GM18867 (cell line): ENCODE data around the gene BTK.

Experiments used
- ATAC-seq: cut with Tn5 transposase; IDR thresholded peaks from one replicate; pipeline ENCODE4 v1.9.1; 2021; ENCODE audit warnings: mild to moderate bottlenecking, moderate library complexity; ENCODE audit not compliant: unreplicated experiment

Gene BTK

DNA sequence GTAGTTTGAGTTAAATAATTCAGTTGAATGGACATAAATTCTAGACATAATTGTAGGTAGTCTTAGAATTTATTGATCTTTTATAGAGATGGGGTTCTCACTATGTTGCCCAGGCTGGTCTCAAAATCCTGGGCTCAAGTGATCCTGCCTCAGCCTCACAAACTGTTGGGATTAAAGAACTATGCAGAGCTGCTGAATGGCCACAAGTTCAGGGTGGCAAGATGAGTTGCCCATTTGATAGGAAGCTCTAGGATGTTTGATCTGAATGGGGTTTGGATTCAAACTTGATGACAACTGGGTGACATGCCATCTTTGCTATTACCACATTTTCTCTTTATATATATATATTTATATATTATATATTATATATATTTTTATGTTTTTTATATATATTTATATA, 8.4 kb upstream of the BTK start:
- no peak for ATAC-seq

- no peak for ATAC-seq
Observed at GRCh38 chrX:101393530-101394305, 7.7 kb upstream of the BTK start.

DNA sequence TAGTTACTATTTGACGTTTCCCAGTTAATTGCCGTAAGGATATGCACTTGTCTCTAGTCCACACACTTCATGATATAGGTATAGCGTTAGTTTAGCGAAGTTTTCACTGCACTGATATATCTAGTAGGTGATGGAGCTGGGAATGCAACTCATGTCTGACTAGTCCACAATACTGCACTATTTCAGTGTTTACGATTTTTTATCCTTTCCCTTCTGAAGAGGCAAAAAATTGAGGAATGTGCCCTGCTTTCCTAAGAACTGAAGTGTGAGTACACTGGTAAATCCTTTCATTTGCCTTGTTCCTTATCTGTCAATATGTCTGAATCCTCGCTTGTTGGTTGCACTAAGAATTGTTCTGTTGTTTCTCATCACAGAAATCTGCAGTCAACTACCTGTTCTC, 5.8 kb upstream of the BTK start:
- ATAC-seq, result no peak

GRCh38 chrX:101390664-101391525, 4.9 kb upstream of the BTK start, which contains the start of gene RPL36A:
Gene RPL36A, plus strand, starts transcription at chrX:101391011. Its CDS starts 33 bp downstream, at chrX:101391044.
- peak; percentile 77 for ATAC-seq

- no peak for ATAC-seq
Observed at GRCh38 chrX:101388604-101389003, 2.6 kb upstream of the BTK start.

DNA sequence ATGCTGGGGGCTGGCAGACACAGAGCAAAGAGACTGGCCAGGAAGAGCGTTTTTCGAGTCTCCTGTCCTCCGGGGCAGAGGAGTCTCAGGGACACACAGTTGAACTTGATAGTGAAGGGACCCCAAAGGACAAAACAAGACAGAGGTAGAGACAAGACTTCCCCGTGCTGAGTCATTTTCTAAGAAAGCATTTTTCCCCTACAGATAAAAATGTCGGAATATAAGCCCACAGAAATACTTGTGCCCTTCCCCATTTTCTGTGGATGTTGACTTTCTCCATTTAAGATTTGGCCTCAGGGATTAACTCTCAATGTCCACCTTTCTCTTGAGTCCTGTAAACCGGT, 523 bp upstream of the BTK start:
- ATAC-seq, result no peak

DNA sequence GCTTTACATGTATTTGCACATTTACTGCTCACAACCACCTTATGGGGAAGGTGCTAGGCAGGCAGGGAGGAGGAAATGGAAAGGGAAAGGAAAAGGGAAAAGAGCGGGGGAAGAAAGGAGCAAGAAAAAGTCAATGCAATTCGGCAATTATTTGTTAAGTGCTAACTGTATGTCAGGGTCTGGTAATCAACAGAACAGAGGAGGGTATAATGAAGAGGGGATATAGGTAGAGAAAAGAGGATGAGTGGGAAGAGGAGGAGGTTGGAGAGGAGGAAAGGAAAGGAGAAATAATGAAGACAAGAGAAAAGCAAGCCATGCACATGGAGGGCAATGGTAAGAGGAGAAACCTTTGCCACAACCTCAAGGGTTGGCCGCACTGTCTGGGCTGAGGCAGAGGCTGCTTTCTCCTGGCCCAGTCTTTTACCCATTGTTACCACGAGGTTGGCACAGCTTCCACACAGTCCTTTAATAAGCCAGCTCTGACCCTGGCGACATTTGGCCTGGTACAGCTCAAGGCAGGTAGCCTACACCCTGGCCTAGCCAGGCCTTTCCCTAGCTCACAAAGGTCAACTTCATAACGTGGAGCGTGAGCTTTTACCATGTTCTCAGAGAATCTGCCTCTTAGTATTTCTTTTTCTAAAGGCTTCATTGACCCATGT, 836 bp downstream of the BTK start:
- no peak for ATAC-seq

GRCh38 chrX:101383679-101384205, 2.2 kb downstream of the BTK start:
- peak; percentile 78 for ATAC-seq

DNA sequence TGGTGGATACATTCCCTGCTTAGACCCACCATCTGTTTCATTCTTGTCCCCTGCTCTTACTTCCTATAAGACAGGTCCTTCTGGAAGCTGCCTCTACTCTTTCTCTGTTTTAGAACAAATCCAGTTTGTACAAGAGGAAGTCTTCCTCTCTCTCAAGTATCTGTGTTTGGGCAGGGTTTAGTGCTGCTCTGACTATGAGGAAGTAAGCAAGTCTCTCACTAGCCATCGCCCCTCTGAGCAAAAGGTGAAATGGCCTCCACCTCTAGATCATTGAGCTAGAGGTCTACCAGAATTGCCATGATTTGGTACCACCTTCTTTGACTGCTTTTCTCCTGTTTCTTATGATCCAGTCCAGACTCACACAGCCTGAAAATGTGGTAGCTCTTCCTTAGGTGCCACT, 8.4 kb downstream of the BTK start:
- ATAC-seq, result no peak

- ATAC-seq, result peak; percentile 52
Observed at GRCh38 chrX:101370888-101371504, 15.0 kb downstream of the BTK start.

DNA sequence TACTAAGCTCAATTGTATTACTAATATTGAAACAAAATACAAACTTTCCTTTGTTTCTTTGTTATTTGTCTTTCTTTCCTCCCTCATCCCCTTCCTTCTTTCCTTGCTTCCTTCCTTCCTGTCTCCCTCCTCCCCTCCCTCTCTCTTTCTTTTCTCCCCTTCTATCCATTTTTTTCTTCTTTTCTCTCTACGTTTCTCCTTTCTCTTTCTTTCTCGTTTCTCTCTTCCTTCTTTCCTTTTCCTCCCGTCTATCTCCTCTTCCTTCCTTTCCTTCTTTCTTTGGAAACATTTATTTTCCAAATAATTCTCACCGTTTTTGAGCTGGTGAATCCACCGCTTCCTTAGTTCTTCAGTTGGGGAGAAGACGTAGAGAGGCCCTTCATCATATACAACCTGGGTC, 16.3 kb downstream of the BTK start:
- no peak for ATAC-seq

DNA sequence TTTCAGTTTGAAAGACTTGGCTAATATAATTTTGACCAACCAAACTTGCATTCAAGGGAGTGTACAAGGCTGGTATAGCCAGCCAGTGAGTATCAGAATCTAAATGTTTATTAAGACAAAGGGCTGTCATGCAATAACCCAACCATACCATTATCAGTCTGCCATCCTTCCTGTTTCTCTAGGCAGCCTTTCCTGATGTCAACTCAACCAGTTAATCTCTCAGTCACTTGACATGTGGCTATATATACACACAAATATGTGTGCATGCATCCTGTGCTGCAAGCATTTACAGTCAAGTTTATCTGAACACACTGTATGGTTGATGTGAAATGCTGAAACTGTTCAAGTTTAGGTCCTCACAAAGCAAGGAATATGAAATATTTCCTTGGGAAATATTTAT, 17.2 kb downstream of the BTK start:
- no peak for ATAC-seq

DNA sequence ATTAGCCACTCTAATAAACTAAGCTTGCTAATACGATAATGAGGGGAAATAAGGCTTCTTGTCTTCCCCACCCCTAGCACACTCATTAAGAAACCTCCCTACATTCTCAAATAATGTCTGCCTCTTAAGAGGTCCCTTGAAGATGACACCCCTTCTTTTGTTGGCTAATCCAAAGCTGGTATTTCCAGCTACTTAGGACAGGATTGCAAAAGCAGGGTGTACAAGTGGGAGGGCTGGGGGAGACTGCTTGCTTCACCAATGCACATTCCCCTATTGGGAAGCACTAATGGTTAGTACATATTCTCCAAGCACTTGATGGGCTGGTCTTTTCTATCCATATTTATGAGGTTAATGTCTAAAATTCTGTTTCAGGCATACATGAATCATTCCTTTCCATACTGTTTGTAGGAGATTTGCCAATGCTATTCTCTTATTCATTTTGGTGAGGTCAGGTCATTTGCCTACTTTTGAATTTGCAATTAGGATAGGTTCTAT, 20.6 kb downstream of the BTK start:
- ATAC-seq, result no peak

DNA sequence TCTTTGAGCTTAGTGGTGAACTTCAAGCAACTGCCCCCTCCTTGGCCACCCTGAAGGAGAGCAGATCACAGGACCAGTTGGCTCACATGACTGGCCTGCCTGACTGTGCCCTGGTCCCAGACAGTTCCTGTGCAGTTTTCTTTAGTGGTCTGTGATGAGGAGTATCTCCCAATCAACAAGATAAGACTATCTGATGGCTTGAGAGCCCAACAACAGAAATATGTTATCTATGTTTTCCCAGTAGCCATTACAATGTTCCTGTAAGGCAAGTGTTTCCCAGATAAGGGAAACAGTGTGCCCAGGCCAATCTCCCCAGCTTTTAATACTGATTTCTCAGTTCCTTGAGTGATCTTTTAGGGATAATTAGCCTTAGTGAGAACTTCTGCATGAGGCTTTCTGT, 23.2 kb downstream of the BTK start:
- no peak for ATAC-seq

GRCh38 chrX:101362116-101362515, 23.9 kb downstream of the BTK start:
- no peak for ATAC-seq

DNA sequence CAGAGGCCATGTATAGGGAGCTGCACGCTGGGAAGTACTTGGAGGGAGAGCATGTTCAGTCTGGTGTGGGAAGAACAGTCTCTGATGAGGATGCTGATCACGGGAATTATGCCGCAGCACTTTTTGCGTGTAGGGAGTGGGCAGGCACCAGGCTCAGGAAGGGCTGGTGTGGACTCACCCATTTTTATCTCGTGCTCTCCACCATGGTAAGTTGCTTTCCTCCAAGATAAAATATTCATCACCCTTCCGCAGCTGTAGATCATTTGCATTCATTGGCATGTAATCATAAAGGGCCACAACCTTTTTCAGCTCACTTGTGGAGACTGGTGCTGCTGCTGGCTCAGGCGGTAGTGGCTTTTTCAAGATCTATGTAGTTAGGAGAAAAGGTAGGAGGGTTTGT, 25.6 kb downstream of the BTK start:
- no peak for ATAC-seq

- ATAC-seq, result no peak
Observed at GRCh38 chrX:101359966-101360365, 26.0 kb downstream of the BTK start.

GRCh38 chrX:101357166-101357795, 28.7 kb downstream of the BTK start:
- no peak for ATAC-seq

DNA sequence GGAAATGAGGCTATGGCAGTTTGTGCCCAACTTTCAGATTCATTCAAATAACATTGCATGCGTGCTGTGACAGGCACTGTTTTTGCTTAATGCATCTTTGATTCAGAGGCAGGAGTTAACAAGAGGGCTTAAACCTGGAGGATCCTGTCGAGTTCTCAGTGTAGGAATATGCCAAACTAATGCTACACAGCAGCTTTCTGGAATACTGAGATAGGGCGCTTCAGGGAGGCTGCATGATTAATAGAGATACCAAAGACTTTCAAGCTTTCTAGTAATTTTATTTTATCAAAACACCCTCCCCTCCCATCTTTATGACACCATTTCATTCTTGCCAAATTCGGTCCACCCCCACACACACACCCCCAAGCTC, 36.8 kb downstream of the BTK start:
- ATAC-seq, result no peak

- ATAC-seq, result peak; percentile 98
Observed at GRCh38 chrX:101348452-101349192, 37.4 kb downstream of the BTK start, which contains the start of gene TIMM8A. Gene TIMM8A, minus strand, starts transcription at chrX:101348742. Its CDS starts 78 bp downstream, at chrX:101348664.
